ENCODE results near the gene LRRC58. TPM values are rescaled to one million over a fixed set of nuclear protein-coding genes. Genes with fewer than 3 reads are reported as not detected.

The LRRC58 gene
- total and polyA plus RNA-seq, 2 of the 13 experiments (the other 11 are each of a cell fraction or from before 2014, with no cell fraction given) = 9.7 to 17.3 TPM

DNA sequence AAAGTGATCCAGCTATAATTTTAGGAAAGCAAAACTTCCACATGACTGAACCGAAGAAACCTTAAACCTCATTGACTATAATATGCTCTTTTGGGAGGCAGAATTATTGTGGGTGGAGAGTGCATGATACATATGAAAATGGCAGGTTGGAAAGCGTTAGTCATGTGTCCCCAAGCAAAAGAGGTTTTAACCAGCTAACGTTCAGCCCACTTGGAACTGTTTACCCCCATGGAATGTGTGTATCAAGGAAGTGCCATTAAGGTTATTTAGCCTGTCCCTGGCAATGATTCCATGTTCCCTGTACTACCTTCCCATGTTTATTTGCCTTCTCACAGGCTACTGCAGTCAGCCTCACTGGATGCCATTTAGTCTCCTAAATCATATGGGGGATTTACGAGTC lies 44.1 kb upstream of the LRRC58 start (continued):
- no peak for TF ChIP-seq PBX2 (CRISPR knock-in tag; IDR thresholded peaks at IDR 0.05)
- TF ChIP-seq ZFP82 (CRISPR knock-in tag; IDR thresholded peaks at IDR 0.05; ENCODE audit: borderline replicate concordance) = no peak
- no peak for TF ChIP-seq NBN (conservative IDR thresholded peaks at IDR 0.05)
- TF ChIP-seq, protein P1, sequence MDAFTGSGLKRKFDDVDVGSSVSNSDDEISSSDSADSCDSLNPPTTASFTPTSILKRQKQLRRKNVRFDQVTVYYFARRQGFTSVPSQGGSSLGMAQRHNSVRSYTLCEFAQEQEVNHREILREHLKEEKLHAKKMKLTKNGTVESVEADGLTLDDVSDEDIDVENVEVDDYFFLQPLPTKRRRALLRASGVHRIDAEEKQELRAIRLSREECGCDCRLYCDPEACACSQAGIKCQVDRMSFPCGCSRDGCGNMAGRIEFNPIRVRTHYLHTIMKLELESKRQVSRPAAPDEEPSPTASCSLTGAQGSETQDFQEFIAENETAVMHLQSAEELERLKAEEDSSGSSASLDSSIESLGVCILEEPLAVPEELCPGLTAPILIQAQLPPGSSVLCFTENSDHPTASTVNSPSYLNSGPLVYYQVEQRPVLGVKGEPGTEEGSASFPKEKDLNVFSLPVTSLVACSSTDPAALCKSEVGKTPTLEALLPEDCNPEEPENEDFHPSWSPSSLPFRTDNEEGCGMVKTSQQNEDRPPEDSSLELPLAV (CRISPR knock-in tag; conservative IDR thresholded peaks at IDR 0.05; ENCODE audit: low read depth) = no peak
- TF ChIP-seq ZNF224 (CRISPR knock-in tag; IDR thresholded peaks at IDR 0.05) = no peak
- no peak for TF ChIP-seq ZBTB42 (CRISPR knock-in tag; IDR thresholded peaks at IDR 0.05)
- no peak for TF ChIP-seq HOXA9 (CRISPR knock-in tag; IDR thresholded peaks at IDR 0.05; ENCODE audit: borderline replicate concordance)
- TF ChIP-seq ZNF816 (CRISPR knock-in tag; IDR thresholded peaks at IDR 0.05; ENCODE audit: borderline replicate concordance) = no peak
- TF ChIP-seq THYN1 (CRISPR knock-in tag; IDR thresholded peaks at IDR 0.05; ENCODE audit: borderline replicate concordance, low read depth) = no peak

GRCh38 chr3:120382941-120383447 lies 33.8 kb upstream of the LRRC58 start:
- no peaks in the 10 kb centered on the region; a peak in 1 of 5 replicates for H3K27me3 ChIP-seq (ENCODE audit: control insufficient read depth in 1 of 2, insufficient read depth in 2 of 2, low read length in 2 of 2)
- no peak for ATAC-seq
- H3K9ac ChIP-seq (ENCODE audit: insufficient read depth, low read depth, low read length) = no peak overlapping the region
- DNase-seq (ENCODE audit: low spot score) = no peak
- TF ChIP-seq PAWR (CRISPR knock-in tag; IDR thresholded peaks at IDR 0.05; ENCODE audit: borderline replicate concordance) (no peak), ZNF143 (CRISPR knock-in tag; IDR thresholded peaks at IDR 0.05) (no peak), FOXK1 (CRISPR knock-in tag; IDR thresholded peaks at IDR 0.05; ENCODE audit: borderline replicate concordance, low read depth) (no peak), ZNF790 (CRISPR knock-in tag; IDR thresholded peaks at IDR 0.05; ENCODE audit: borderline replicate concordance) (no peak), MAFG (CRISPR knock-in tag; IDR thresholded peaks at IDR 0.05) (no peak), HDAC6 (IDR thresholded peaks at IDR 0.05; ENCODE audit: low read depth, low read length) (no peak), ZNF549 (CRISPR knock-in tag; IDR thresholded peaks at IDR 0.05) (no peak), CENPT (CRISPR knock-in tag; IDR thresholded peaks at IDR 0.05; ENCODE audit: low read depth) (no peak), KDM6A (CRISPR knock-in tag; IDR thresholded peaks at IDR 0.05; ENCODE audit: low read depth) (no peak)
- TF ChIP-seq, protein P2, sequence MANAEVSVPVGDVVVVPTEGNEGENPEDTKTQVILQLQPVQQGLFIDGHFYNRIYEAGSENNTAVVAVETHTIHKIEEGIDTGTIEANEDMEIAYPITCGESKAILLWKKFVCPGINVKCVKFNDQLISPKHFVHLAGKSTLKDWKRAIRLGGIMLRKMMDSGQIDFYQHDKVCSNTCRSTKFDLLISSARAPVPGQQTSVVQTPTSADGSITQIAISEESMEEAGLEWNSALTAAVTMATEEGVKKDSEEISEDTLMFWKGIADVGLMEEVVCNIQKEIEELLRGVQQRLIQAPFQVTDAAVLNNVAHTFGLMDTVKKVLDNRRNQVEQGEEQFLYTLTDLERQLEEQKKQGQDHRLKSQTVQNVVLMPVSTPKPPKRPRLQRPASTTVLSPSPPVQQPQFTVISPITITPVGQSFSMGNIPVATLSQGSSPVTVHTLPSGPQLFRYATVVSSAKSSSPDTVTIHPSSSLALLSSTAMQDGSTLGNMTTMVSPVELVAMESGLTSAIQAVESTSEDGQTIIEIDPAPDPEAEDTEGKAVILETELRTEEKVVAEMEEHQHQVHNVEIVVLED (CRISPR knock-in tag; IDR thresholded peaks at IDR 0.05; ENCODE audit: borderline replicate concordance) = no peak
- no peaks in the 10 kb centered on the region for H3K9me3 ChIP-seq (ENCODE audit: low read length)
- H3K79me2 ChIP-seq (ENCODE audit: insufficient read depth, low read length) = no peaks in the 10 kb centered on the region
- no peak overlapping the region for H3K4me3 ChIP-seq (replicated peaks in 1 of 3; ENCODE audit: insufficient read depth in 1 of 3, low read depth in 2 of 3, low read length in 3 of 3)
- H3K27ac ChIP-seq (ENCODE audit: extremely low read length, insufficient read depth, low read length) = no peak overlapping the region
- no peaks in the 10 kb centered on the region for H4K20me1 ChIP-seq (ENCODE audit: insufficient read depth, low read length)
- intact Hi-C loops (cut with micrococcal nuclease; ENCODE audit: unreplicated experiment) = no loop called here
- H3K36me3 ChIP-seq (replicated peaks in 1 of 2; ENCODE audit: control insufficient read depth in 1 of 2, insufficient read depth in 2 of 2, low read length in 2 of 2) = no peaks in the 10 kb centered on the region
- H3K4me1 ChIP-seq (ENCODE audit: insufficient read depth, low read length) = no peaks in the 10 kb centered on the region
- no peak for FAIRE-seq
- in situ Hi-C loops (cut with HindIII; ENCODE audit: extremely low pct_ligation_motif_present, low pct_unique_long_range_greater_than_20kb) = no loop called here
- CTCF ChIA-PET (ENCODE audit: low intra/inter-chr PET ratio, low total read pairs) = no interaction called here
- H3K4me2 ChIP-seq (ENCODE audit: low read depth, low read length) = no peak overlapping the region
- WGBS (ENCODE audit: low lambda C conversion rate) = 3% methylated on average over 2 of the region's 2 CpGs
- POLR2A ChIA-PET = no interaction called here
- H2AFZ ChIP-seq (ENCODE audit: low read length) = no peak overlapping the region
- no TSS peak for BruUV-seq (replicated peaks)

Measured in HepG2 (cell line).